Ammon's horn (tissue), 1 donor: ENCODE measurements around the gene DGKZ.

Experiments used
- DNase-seq: peaks from one replicate; pipeline ENCODE4 v3.0.0-alpha.2; 2016; ENCODE audit warnings: low spot score

Gene DGKZ

DNA sequence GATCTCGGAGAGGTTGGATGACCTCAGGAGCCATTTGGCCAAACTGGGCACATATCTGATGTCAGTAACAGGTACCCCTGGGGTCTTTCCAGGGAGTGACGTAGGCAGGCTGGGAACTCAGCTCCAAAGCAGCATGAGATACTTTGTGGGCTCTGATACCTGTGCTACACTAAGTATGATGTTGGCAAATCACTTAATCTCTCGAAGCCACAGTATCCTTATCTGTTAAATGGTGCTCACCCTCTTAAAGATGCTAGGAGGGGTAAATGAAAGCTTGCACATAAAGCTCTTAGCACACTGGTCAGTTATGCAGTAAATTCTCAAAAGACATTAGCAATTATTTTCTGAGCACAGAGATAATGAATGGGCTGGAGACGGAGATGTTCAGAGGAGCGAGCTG, 17.1 kb upstream of the DGKZ start:
- no peak for DNase-seq

DNA sequence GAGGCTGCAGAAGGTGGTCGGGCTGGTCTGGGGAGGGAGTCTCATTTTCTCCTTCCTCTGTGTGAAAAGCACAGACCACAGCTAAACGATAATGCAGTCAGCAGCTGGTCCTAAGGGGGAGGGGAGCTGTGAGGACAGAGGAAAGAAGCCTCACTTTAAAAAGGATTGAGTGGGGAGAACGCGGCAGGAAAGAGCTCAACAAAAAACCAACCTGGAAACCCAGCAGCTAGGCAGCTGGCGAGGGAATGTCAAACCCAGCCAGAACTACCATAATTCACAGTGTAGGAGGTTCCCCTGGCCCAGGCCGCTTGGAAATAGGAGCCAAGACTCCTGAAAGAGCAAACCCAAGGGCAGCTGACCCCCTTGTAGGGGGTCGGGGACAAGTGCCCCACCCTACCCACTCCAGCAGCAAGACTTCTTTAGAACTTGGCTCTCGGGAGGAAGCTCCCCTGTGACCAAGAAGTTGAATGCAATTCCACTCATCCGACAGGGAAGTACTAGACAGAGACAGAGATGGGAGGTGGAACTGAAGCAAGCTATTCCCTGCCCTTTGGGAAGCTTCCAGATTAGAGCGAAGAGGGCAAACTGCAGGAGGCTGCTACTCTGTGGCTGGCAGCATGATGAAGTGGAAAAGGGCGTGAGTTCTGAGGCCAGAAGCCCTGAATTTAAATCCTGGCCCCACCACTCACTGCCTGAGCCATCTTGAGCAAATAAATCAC, 16.5 kb upstream of the DGKZ start:
- no peak for DNase-seq

DNA sequence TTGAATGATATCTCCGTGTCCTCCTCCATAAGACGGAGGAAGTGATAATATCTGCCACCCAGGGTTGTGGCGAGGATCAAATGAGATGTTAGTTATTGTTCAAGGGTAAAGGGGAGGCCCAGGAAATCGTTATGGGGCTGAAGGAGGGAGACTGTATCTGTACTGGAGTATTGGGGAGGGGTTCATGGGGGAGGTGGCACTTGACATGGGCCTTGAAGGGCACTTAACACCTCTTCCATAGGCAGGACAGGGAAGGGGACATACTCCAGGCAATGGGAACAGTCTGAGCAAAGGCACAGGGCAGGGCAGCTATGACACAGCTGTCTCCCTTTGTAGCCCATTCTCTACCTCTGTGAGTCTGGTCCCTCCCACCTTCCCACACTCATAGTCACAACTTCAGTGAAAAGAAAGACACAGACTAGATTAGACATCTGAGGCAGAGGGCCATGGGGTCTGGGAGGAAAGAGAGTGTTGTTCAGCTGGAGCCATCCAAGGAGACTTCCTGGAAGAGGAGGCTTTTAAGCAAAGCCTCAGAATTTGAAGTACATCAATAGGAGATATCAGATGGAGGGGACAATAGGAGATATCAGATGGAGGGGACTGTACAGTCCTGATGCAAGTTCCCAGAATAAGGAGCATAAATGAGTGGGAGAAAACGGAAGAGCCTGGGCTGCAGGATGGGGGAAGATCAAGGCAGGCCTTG, 15.8 kb upstream of the DGKZ start:
- no peak for DNase-seq

DNA sequence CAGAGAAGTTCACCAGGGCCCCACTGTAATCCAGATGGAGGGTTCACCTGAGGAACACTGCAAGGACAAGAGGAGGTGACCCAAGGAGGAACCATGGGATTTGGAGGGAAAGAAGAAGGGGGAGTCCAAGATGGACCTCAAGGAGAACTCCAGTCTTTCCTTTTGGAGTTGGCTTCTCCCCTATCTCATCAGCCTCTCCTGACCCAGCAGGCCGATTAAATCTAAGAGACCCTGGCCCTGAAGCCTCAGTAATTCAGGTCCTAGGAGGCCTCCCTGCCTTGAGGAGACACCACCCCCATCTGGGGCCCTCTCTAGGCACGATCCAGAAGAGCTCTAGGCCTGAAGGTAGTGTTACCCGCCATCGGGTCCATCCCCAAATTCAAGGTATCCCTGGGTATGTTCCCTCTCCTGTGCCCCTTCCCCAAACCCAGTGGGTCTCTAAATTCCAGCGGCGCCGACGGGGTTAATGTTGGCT, 15.1 kb upstream of the DGKZ start:
- DNase-seq, result no peak

DNA sequence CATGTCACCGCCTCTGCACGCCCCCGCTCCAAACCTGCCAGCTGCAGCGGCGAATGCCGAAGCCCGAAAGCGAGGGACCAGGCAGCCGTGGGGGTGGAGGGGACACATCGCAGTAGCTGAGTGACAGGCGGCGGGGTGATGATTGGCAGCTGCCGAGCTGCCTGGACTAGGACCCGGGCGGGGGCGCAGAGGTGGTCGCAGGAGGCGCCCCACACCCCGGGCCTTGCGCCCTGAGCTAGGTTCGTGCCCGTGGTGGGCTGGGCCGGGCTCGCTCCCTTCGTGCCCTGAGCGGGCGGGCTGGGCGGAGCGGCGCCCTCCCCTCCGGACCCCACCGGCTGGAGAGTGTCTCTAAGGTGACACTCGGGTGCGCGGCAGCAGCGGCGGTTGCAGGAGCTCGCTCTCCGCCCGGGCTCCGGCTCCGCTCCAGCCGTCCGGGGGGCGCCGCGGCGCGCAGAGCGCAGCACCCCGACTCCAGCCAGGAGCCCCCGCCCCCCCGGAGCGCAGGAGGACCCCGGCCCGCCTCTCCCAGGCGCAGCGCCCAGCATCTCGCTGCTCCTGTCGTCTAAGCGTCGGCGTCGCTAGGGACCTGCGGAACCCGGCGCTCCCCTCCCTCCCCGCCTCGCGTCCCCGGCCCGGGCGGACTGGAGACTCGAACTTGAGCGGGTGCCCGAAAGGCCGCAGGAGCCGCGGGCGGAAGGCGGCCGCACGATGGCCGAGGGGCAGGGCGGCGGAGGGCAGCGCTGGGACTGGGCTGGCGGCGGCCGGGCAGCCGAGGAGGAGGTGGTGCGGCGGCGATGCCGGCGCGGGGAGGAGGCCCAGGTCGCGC, 14.5 kb upstream of the DGKZ start:
- no peak for DNase-seq

DNA sequence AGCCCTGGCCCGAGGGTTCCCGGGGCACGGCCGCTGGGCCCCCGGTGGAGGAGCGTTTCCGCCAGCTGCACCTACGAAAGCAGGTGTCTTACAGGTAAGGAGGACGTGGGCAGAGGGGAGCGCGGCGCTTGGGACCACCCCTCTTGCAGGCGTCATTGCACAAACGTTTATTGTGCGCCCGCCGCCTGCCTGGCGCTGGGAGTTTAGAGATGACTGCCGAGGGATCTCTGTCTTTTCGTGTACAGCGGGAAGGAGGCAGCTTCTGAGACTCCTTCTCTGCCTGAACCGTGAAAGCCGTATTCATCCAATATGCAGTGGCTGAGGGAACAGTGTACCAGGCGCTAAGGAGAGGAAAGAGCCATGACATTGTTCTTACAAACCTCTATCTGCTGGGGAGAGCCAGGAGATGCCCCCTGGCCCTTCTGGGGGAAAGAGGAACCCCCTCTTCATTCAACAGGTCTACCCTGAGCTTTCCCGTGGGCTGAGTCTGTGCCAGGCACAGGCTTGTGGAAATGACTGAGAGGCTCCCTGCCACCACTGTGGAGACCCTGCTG, 13.8 kb upstream of the DGKZ start:
- no peak for DNase-seq

DNA sequence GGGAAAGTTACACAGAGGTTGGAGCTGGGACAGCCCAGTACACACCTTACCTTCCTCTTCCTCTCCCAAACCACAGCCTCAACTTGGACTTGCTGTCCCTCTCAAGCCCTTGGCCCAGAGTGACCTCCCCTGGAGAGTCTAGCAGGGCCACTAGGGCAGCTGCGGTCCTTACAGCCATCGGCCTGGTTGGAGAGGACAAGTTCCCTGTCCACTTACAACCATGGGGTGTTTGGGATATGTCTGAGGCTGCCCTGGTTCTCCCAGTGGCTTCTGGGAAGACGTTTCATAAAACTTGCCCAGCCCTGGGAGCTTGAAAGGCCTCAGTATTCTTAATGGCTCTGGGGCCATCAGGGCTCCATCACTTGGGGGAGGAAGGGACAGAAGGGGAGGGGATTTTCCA, 13.1 kb upstream of the DGKZ start:
- DNase-seq, result no peak

DNA sequence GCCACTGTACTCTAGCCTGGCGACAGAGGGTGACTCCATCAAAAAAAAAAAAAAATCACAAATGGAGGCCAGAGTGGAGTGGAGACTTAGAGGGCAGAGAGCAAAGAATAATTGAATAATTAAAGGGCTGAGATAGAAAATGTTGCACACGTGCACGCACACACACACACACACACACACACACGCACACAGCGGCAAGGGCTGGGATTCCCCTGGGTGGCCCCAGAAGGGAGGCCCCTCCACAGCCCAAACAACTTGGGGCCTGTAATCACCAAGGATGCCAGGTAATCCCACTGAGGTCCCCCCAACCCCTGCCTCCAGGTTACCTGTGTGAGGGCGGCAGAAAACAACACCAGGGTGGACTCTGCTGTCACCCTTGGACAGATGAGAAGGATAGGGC, 12.0 kb upstream of the DGKZ start:
- DNase-seq, result no peak

DNA sequence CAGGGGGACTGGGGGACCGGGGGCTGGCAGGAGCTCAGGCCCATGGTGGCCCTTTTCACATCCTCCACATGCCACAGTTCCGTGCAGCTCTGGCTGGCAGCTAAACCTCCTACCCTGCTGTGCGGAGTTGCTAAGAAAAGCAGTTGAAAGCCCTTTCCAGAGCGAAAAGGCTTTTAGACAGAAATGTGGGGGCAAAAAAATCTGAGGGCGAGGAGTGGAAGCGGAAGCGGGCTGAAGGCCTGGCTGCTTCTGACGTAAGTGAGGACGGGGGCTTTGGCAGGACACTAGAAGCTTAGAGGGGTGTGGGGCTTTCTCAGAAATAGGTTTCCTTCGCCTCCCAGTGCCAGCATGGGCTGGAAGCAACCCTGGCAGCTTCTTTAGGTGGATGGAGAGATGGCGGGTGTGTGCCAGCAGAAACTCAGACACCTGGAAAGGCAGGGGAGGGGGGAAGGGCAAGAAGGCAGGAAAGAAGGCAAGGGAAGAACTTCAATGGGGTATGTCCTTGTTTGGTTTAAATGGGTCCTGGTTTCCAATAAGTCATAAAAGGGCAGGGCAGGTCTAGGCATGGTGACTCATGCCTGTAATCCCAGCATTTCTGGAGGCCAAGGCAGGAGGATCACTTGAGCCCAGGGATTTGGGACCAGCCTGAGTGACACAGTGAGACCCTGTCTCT, 11.2 kb upstream of the DGKZ start:
- DNase-seq, result no peak

DNA sequence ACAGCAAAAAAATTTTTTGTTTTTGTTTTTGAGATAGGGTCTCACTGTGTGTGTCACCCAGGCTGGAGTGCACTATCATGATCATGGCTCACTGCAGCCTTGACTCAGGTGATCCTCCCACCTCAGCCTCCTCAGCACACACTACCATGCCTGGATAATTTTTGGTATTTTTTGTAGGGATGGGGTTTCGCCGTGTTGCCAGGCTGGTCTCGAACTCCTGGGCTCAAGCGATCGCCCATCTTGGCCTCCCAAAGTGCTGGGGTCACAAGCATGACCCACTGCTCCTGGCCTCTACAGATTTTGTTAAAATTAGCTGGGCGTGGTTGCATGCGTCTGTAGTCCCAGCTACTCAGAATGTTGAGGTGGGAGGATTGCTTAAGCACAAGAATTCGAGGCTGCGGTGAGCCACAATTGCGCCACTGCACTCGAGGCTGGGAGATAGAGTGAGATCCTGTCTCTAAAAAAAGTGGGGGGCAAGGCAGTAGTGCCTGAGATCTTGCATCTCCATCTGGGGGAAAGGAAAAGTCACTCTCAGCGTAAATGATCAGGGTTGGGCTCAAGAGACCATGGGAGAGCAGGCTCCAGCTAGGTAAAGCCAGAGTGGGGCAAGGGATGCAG, 10.6 kb upstream of the DGKZ start:
- no peak for DNase-seq

DNA sequence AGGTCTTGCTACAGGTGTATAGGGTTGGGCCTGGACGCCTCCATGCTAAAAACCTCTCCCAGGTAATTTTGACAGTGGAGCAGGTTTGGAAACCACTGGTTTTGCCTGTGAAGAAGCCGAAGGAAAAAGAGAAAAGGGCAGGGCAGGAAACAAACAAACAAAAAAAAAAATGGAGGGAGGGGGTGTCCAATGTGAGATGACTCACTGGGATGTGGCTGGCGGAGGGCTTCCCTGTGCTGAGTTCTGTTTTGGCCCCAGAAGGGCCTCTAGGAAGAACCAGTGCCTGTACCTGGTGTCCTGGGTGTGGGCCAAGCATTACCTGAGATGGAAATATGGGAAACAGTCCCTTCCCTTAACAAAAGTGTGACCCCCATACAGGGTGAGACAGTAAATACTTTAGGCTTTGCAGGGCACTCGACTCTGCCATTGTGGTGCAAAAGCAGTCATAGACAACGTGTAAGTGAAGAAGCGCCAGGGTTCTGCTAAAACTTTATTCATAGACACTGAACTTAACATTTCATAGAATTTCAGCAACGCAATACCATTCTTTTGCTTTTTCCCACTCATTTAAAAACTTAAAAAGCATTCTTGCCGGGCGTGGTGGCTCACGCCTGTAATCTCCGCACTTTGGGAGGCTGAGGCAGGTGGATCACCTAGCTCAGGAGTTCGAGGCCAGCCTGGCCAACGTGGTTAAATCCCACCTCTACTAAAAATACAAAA, 9.5 kb upstream of the DGKZ start:
- DNase-seq, result no peak

DNA sequence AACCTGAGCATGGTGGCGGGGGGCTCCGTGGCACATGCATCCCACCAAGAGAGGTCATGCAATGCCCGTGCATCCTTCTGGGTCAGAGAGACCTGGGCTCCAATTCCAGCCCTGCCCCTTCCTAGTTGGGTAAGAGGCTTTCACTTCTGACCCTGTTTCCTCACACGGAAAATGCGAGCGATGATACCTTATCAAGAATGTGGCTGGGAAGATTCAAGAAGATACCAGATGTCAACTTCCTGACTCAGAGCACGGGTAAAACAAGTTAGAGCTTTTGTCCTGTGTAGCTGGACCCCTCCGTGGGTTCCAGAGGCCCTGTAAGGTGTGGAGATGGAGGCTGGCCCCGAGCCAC, 8.7 kb upstream of the DGKZ start:
- no peak for DNase-seq

DNA sequence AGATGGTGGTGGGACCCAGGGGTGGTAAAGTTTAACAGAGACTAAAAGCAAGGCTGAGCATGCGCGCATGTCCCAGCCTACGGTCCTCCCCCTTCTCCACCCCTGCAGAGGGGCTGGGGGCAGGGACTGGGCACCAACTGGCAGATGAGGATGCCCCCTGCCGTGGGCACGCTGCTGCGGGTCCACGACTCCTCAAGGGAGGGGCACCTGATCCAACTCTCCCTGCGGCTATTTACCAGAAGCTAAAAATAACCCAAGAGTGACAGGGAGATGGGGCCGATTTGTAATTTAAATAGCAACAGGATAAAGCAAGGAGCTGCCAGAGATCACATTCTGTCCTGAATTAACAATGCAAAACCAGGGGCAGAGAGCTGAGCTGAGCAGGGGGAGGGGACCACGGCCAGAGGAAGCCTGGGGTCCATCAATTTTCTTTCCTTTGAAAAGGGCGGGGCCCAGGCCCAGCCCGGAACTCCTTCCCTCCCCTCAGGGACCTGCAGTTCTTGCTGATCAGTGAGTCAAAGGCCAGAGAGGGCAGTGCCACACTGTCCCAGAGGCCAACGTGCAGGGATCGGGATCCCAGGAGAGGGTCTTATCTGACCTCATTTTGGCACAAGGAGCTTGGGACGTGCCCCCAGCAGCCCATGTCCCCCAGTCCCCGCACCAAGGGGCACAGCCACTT, 8.1 kb upstream of the DGKZ start:
- no peak for DNase-seq

DNA sequence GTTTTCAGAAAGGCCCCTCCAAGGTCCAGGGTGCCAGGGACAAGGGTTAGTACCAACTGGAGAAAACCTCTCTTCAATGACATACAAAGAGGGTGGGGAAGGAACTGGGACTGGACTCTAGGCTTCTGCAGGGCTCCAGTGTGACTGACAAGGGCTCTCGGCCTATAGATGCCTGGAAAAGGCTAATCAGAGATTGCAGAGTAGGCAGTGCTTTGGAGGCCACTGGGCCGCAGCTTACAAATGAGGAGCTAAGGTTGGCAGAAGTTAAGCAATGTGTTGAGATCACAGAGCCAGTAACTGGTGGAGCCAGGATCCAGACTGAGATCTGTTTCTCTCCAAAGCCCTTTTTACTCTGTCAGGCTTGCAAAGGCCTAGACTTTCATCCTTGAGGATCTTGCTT, 7.4 kb upstream of the DGKZ start:
- DNase-seq, result no peak

DNA sequence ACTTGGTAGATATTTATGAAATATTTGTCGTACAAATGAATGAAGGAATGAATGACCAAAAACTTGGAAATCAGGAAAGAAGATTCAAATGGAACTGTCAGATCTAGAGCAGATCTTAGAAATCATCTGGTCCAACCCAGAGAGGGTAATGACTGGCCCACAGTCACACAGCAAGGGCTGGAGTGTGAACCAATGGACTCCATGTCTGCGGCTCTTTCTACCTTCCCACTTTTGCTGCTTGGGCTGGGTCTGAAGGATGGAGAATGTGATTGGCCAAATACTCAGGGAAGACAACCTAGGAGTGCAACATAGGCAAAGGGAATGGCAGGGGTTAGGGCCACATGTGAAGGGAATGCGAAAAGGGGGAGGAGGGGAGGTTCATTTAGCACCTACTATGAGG, 5.8 kb upstream of the DGKZ start:
- DNase-seq, result no peak

DNA sequence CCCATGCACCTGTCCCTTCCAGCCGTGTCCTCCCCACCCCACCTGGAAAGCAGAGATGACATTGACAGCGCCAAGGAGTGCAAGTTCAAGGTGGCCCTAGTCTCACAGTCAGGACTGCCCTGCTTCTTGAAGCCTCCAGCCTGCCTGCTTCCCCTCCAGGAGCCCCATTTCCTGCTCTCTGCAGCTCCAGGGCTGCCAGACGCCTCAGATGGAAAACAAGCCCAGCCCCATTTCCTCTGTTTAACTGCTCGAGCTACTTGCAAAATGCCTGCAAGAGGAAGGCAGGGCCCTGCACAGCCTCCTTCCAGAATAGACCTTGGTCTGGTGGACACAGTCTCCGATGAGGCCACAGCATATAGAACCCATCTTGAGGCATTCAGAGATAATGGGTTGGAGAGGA, 5.0 kb upstream of the DGKZ start:
- DNase-seq, result no peak

DNA sequence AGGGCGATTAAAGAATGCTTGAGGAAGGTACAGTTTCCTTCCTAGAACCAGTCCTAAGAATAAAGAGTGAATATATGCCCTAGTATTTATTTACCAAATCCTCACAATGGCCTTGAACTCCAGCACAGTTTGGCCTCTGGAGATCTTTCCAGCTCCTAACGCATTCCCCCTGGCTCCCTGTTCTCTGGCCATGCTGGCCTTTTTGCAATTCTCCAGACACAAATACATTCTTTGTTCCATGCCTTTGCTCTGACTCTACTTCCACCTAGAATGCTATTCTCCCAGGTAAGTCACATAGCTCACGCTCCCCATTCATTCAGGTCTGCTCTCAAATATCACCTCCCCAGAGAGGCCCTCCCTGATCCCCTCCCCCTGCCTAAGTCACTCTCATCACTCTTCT, 3.7 kb upstream of the DGKZ start:
- no peak for DNase-seq

DNA sequence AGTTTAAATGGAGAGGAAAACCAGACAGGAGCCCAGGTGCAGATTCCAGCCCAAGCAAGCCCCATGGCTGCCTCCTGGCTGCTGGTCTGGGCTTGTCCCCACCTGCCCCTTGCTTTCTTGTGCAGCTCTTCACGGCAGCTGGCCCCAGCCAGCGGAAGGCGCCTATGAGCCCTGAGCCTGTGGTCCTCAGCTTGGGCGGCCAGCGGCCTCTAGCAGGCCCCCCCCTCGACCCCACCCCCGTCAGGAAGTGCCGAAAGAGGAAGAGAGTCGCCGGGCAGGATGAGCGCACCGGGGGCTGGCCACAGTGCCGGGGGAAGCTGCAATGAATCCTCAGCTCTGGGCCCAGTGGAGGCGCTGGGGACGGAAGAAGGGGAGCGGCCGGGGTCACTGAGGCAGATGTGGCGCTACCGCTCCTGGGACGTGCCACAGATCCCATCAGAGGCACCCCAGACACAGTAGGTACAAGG, 2.1 kb upstream of the DGKZ start:
- no peak for DNase-seq

DNA sequence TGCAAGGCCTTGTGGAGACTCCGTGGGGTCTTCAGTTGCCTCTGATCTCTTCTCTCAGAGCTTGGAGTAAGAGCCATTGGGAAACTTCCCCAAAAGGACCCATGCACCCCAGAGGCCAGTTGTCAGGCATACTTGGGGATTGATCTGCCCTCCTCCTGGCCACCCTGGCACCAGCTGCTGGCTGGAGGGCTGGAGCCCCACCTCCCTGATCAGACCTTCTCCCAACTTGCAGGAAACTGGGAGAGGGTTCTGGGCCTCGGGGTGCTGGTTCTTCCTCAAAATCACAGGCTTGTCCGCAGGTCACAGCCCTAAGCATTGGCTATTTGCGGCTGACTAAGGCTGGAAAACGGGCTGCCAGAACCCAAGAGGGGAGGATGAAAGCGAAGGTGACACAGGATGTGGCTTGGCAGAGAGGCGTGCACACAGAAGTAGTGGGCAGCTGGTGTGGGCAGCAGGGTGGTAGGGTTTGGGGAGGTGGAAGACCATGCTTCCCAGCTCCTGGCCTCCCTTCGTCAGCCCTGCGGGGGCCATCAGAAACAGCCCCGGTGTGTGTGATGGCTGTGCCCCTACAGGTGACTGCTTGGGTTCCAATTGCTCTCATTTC, 1.3 kb upstream of the DGKZ start:
- no peak for DNase-seq
